ENCODE measurements around the gene TSG101.

TSG101 gene, protein sequence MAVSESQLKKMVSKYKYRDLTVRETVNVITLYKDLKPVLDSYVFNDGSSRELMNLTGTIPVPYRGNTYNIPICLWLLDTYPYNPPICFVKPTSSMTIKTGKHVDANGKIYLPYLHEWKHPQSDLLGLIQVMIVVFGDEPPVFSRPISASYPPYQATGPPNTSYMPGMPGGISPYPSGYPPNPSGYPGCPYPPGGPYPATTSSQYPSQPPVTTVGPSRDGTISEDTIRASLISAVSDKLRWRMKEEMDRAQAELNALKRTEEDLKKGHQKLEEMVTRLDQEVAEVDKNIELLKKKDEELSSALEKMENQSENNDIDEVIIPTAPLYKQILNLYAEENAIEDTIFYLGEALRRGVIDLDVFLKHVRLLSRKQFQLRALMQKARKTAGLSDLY

DNA sequence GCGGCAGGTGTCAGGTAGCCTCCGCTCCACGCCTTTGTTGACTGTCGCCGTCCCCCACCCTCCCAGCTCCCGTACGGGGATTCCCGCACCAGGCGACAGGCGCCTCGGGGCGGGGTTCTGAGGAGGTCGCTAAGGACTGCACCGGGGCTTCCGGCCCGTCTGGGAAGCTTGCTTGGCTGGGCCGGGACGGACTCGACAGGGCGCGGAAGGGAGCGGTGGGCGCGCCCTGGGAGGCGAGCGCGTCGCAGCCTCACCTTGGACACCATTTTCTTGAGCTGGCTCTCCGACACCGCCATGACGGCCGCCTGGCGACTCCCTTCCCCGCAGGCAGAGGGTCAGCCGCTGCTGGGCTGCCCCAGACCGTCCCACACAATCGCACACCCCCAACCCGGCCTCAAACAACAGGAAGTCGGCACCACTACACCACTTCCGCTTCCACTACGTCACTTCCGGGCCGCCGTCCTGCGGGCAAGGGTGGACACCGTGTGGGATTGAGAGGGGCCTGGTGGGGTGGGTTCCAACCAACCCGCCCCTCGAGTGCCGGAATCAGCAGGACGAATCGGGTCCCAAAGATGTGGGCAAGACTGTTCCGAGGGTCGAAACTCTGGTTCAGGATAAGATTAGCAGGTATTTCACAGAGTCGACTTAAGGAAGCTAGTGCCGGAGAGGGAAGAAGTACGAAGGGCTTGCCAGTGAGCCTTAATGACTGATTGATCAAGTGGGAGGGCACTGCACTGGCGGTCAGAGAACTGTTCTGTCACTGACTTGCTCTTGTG, at the start of gene TSG101:
Gene TSG101, minus strand, starts transcription at position 422 of the 776 bp plus-strand sequence. Its CDS starts 126 bp downstream, at position 296.
- DNase-seq = peak in 1 of 2 experiments; percentile 85

- DNase-seq = no peak
These were observed 48.6 kb upstream of the TSG101 start for GRCh38 chr11:18575361-18575760.

GRCh38 chr11:18567081-18567480, 40.3 kb upstream of the TSG101 start:
- no peak for DNase-seq

GRCh38 chr11:18566406-18566805, 39.7 kb upstream of the TSG101 start:
- DNase-seq = no peak

DNA sequence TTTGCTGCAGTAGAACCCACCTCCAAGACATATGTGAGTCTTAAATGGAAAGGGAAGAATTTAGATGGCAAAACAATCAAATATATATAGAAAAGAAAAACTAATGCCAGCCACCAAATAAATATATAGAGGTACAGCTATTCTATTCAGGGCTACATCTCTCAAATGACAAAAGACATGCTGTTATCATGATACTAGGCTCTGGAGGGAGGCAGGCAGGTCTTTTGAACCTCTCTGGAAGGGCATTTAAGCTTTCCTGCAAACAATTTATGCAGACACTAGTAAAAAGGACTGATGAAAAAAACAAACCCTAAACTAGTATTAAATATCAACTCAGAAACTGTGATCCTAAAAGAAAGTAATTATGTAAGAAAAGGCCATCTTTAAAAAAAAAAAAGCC, 37.4 kb upstream of the TSG101 start:
- DNase-seq = no peak

GRCh38 chr11:18563090-18563730, 36.5 kb upstream of the TSG101 start:
- no peak for DNase-seq

DNA sequence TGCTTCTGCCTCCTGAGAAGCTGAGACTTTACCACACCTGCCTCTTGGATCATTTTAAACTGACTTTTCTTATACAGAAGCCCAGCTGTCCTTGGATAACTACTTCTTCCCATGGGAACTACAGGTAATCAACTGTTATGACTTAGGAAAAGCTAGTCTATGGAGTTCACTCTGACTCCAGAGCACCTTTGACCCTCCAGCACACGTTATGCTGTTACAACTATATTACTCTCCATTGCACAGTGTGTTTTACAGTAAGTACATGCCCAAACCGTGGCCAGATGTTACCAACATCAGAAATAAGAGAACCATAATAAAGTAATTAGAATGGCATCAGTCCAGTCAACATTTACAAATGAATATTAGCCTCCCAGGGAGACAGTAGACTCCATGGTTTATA, 21.3 kb upstream of the TSG101 start:
- no peak for DNase-seq

- DNase-seq = no peak
These were observed 13.7 kb upstream of the TSG101 start for GRCh38 chr11:18540207-18541009.

DNA sequence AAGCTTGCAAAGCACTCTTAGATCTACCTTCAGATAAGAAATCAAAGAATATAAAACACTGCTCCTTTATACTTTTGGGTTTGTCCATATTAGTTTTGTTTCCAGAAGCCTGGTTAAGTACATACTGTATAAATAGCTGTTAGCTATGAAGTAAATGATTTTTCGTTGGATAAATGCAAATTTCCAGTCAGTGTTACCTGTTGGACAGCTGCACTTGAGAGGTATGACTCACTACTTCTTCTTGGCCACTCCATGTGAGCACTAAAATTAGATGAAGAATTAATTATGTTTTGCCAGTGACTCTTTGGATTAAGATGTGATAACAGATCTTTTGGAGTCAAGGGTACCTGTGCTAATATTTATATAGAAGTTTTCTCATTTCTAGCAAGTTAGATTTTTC, 9.5 kb upstream of the TSG101 start:
- no peak for DNase-seq

DNA sequence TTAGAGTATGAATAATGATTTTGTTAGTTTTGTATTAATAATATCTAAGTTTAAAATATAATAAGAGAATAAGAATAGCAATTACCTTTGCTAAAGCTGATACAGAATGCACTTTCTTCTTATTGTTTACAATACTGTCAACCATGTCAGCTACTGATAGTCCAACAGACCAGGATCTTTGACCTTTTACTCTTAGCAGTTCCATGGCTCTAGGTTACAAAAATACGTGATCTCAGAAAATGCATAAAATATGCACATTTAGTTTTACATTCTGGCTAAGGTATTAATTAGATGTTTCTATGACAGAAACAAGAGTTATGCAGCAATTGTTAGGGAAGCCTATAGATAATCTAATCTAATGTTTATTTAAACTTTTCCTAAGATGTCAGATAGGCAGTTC, 7.5 kb upstream of the TSG101 start:
- DNase-seq = no peak

DNA sequence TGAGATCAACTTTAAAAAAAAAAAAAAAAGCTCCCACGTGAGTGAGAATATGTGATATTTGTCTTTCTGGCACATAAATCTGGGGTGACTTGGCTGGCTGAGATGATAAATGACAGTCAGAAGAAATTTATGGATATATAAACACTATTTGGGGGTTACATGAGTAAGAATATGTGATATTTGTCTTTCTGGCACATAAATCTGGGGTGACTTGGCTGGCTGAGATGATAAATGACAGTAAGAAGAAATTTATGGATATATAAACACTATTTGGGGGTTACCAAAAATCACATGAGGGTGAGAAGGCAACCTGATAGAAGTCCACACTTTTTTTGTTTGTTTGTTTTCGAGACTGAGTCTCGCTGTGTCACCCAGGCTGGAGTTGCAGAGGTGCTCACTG, 6.6 kb upstream of the TSG101 start:
- DNase-seq = no peak

DNA sequence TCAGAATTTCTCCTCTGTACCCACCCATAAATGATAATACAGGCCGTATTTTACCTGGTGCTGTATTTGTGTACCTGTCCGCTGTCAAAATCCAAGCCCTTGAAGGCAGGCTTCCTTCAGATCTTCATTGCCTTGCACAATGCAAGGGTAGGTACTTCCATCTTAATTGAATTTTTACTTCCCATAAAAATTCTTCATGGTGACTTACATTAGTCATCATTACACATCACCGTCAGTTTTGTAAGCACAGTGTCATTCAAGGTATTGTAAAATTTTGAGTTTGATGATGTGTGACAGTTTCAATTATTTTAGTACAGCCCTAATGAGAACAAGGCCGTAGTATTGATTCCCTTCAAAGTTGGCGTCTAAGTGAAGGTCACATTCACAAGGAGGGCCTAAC, 770 bp upstream of the TSG101 start:
- DNase-seq = peak in 1 of 2 experiments; percentile 3

- DNase-seq = no peak
These were observed 617 bp downstream of the TSG101 start for GRCh38 chr11:18526130-18526520.

DNA sequence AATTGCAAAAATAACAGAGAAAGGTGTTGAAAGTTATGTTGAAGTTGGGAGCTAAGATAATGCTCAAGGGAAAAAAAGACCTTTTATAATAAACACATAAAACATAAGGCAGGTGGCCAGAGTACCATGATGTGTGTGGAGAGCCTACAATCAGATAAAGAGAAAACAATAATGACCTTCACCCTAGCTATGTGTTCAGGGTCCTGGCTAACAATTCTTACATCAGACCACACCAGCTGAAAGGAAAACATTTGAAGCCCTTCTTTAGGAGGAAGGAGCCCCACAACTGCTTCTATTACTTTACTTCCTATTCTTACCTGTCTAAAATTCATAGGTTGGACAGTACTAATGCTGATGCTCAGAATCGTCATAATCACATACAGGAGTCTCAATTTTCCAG, 2.5 kb downstream of the TSG101 start:
- no peak for DNase-seq

DNA sequence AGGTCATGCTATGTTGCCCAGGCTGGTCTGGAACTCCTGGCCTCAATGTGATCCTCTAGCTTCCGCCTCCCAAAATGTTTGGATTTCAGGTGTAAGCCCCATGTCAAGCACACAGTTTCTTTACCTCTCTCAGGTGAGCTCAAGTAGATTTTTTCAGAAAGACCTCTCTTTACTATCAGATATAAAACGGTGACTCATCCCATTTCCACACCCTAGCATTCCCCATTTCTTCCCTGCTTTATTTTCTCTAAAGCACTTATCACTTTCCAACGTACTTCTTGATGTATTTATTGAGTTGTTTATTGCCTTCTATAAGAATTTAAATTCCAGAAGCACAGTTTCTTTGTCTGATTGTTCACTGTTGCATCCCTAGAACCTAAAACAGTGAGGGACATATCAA, 3.7 kb downstream of the TSG101 start:
- DNase-seq = no peak

GRCh38 chr11:18522388-18522787, 4.4 kb downstream of the TSG101 start:
- no peak for DNase-seq

GRCh38 chr11:18521122-18521521, 5.6 kb downstream of the TSG101 start:
- DNase-seq = no peak

DNA sequence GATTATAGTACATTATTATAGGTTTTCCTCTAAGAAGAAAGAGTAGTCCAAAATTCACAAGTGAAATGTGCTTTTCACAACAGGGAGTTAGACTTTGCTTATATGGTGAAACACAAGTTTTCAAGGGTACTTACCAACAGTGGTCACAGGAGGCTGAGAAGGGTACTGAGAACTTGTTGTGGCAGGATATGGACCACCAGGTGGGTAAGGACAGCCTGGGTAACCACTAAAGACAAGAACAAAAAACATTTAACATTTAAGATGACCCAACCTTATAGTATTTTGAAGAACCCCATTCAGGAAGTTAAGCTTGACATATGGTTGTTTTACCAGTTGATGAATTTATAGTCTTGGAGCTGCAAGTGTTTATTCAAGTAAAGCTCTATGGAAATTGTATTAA, 24.4 kb downstream of the TSG101 start:
- no peak for DNase-seq

- DNase-seq = no peak
These were observed 25.1 kb downstream of the TSG101 start for GRCh38 chr11:18501629-18502028.

- no peak for DNase-seq
These were observed 28.7 kb downstream of the TSG101 start for GRCh38 chr11:18498039-18498438.

DNA sequence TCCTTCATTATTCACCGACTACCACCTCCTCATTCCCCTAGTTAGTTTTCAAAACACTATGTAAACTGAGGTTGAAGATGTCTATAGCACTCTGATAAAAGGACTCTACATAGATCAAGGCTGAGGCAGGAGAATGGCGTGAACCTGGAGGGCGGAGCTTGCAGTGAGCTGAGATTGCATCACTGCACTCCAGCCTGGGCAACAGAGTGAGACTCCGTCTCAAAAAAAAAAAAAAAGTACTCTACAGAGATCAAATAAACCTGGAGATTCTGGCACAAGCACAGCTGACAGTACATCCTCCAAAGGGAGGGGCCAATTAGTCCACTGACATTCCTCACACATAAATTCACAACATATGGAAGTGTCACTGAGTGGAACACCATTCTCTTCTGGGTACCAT, 31.0 kb downstream of the TSG101 start:
- no peak for DNase-seq

- DNase-seq = no peak
These were observed 31.5 kb downstream of the TSG101 start for GRCh38 chr11:18495271-18495670.

- no peak for DNase-seq
These were observed 33.4 kb downstream of the TSG101 start for GRCh38 chr11:18493310-18493709.

All from cerebellar nuclear complex (tissue), 1 donor.